Mucosa of stomach (tissue), 1 donor: ENCODE data around the gene PRR3.

Experiments
- H3K27me3 ChIP-seq: one replicate; pipeline ENCODE4 v1.7.0; 2013; ENCODE audit warnings: mild to moderate bottlenecking, low read length; ENCODE audit not compliant: control insufficient read depth, insufficient read depth
- H3K36me3 ChIP-seq: one replicate; pipeline ENCODE4 v1.7.0; 2013; ENCODE audit warnings: low read length; ENCODE audit not compliant: control insufficient read depth, insufficient read depth
- H3K4me1 ChIP-seq: one replicate; pipeline ENCODE4 v1.7.0; 2013; ENCODE audit warnings: mild to moderate bottlenecking, low read length; ENCODE audit not compliant: control insufficient read depth, insufficient read depth
- H3K4me3 ChIP-seq: one replicate; pipeline ENCODE4 v1.7.0; 2013; ENCODE audit warnings: low read length
- H3K9ac ChIP-seq: one replicate; pipeline ENCODE4 v1.7.0; 2013; ENCODE audit warnings: mild to moderate bottlenecking, low read length, moderate library complexity
- H3K9me3 ChIP-seq: one replicate; pipeline ENCODE4 v1.7.0; 2013; ENCODE audit warnings: mild to moderate bottlenecking, low read length, moderate library complexity; ENCODE audit not compliant: control insufficient read depth
- donor health status: Pancreatic carcinoma.

The PRR3 gene

DNA sequence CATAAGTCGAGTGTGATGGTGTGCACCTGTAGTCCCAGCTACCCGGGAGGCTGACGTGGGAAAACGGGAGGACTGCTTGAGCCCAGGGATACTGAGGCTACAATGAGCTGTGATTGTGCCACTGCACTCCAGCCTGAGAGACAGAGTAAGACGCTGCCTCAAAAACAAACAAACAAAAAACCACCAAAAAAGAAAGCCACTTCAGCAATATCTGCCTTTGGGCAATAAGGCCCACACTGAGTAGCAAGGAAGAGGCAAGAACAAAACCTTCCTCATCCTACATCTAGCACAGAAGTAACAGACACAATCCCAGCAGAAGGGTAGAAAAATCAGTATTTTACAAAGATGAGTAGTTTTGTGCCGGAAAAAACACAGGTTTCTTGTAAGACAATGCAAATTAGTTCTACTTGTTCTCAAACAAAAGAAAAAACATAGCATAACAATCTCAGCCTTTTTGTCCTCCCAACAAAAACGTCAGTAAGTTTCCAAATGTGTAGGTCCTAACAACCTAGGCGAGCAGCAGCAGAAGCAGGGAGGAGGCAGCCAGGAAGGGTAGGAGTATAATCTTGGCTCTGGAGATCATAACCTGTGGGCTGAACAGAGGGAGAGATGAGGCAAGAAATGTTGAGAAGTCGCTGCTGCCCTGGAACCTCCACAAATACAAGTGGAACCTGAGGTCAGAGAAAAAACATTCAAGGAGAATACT, 54.2 kb downstream of the PRR3 start:
- H3K9ac ChIP-seq: no peak overlapping the region
- no peaks in the 10 kb centered on the region for H3K27me3 ChIP-seq
- no peak overlapping the region for H3K4me3 ChIP-seq
- H3K36me3 ChIP-seq: peaks cover 11% of the 10 kb centered on the region
- H3K4me1 ChIP-seq: peaks cover 20% of the 10 kb centered on the region
- no peaks in the 10 kb centered on the region for H3K9me3 ChIP-seq

DNA sequence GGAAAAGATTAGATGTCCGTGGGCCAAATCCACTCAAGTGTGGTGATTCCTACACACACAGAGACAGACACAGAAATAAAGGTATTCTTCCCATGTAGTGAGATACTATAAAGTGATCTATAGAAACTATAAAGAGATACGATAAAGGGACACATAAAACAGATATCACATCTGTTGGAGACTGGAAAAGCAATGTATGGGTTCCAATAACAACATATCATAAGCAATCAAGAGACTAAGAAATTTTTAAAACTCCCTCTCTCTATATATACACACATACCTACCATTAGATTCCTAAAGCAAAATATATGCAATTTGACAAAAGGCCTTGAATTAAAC, 54.7 kb downstream of the PRR3 start:
- Histone ChIP-seq H3K4me3 (no peak overlapping the region), H3K9ac (no peak overlapping the region), H3K36me3 (peaks cover 16% of the 10 kb centered on the region), H3K9me3 (no peaks in the 10 kb centered on the region), H3K27me3 (no peaks in the 10 kb centered on the region), H3K4me1 (peaks cover 20% of the 10 kb centered on the region)

DNA sequence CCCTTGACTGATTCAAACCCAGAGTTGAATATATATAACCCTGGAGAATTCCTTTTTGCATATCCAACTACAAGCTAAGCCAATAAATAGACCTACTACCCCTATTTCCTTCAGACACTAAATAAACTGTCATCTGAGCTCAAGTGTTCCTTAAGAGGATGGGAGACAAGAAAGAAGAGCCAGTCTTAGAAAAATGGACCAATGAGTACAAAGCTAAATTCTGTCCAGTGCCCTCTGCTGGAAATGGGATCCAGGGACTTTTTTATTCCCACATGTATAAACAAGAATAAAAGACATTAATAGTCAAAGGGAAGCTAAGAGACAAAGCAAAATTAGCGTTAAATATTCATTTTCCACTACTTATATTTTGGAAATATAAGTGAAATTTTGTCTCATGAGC, 55.1 kb downstream of the PRR3 start:
- no peak overlapping the region for H3K4me3 ChIP-seq

DNA sequence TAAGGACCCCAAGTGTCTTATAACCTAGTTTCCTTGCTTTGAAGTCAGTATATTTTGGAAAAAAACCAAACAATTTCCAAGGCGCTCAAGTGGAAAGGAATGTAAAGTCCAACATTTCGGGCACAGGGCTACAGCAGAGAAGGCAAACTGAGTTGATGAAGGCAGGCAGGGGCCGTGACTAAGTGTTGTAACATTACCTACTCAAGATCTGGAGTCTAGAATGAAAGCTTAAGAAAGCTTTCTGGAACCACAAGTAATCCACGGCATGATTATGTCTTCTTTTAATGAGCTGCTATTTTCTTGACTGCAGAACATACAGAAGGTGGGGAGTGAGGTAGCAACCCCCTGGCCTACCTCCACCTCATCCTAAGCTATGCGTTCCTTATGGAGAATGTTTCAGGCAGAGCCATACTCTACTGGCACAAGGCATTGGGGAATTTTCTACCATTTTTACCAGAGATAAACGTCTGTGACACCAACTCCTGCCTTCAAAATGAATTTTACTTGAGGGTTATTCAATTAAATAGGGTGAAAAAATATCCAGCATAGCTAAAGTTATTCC, 55.7 kb downstream of the PRR3 start:
- Histone ChIP-seq H3K4me1 (peaks cover 20% of the 10 kb centered on the region), H3K36me3 (peaks cover 18% of the 10 kb centered on the region), H3K9ac (no peak overlapping the region), H3K9me3 (no peaks in the 10 kb centered on the region), H3K27me3 (no peaks in the 10 kb centered on the region), H3K4me3 (no peak overlapping the region)

More for the DNA sequence above, 55.1 kb downstream of the PRR3 start:
- H3K36me3 ChIP-seq: peaks cover 18% of the 10 kb centered on the region
- no peaks in the 10 kb centered on the region for H3K27me3 ChIP-seq
- no peak overlapping the region for H3K9ac ChIP-seq
- no peaks in the 10 kb centered on the region for H3K9me3 ChIP-seq
- H3K4me1 ChIP-seq: peaks cover 20% of the 10 kb centered on the region
